OCI-LY7 (cell line): Measurements from ENCODE around the gene PKLR. TPM values are rescaled to one million over a fixed set of nuclear protein-coding genes. Genes with fewer than 3 reads are reported as not detected.

Source experiments
- BruUV-seq: library from RNA; stranded (reverse); fragments of 400-500 nt; replicated peaks from 2 replicates; lab custom pipeline; 2021; lab: Mats Ljungman, UMichigan
- CTCF ChIA-PET: fragments of 300-600 bp; sonication (Branson Sonifier 250); formaldehyde crosslinking; loops from one replicate; lab custom pipeline; 2022; ENCODE audit warnings: antibody characterized with exemption; ENCODE audit not compliant: unreplicated experiment; lab: Charles Lee
- POLR2A ChIA-PET: fragments of 300-600 bp; sonication (Branson Sonifier 250); formaldehyde crosslinking; loops from one replicate; lab custom pipeline; 2022; ENCODE audit warnings: antibody characterized with exemption; lab: Charles Lee
- DNase-seq: peaks from one replicate; pipeline ENCODE4 v3.0.0-alpha.2; 2015; ENCODE audit warnings: low spot score
- H2AFZ ChIP-seq: fragments of 200-600 bp; sonication (generic), shearing (Covaris generic); 2 replicates; pipeline ENCODE4 v1.6.1; 2014; ENCODE audit warnings: mild to moderate bottlenecking, antibody characterized with exemption, low read length, moderate library complexity
- H3K27ac ChIP-seq: fragments of 200-600 bp; sonication (generic); 2 replicates; pipeline ENCODE4 v1.5.1; 2014; ENCODE audit warnings: mixed run types, low read depth, mild to moderate bottlenecking, moderate library complexity, low read length, inconsistent platforms; ENCODE audit not compliant: poor library complexity, severe bottlenecking
- H3K36me3 ChIP-seq: fragments of 200-600 bp; sonication (generic); 2 replicates; pipeline ENCODE4 v1.6.1; 2014; ENCODE audit warnings: mild to moderate bottlenecking, antibody characterized with exemption, low read length, moderate library complexity, mixed read lengths; ENCODE audit not compliant: insufficient read depth
- H3K4me1 ChIP-seq: fragments of 200-600 bp; sonication (generic); 2 replicates; pipeline ENCODE4 v1.5.1; 2014; ENCODE audit warnings: mild to moderate bottlenecking, low read length; ENCODE audit not compliant: insufficient read depth, poor library complexity, severe bottlenecking
- H3K4me2 ChIP-seq: fragments of 200-600 bp; sonication (generic); 2 replicates; pipeline ENCODE4 v1.6.1; 2014; ENCODE audit warnings: mild to moderate bottlenecking, low read length
- H3K4me3 ChIP-seq: fragments of 200-600 bp; sonication (generic); 2 replicates; pipeline ENCODE4 v1.5.1; 2014; ENCODE audit warnings: mild to moderate bottlenecking, low read depth, low read length; ENCODE audit not compliant: poor library complexity, severe bottlenecking
- H3K79me2 ChIP-seq: fragments of 200-600 bp; sonication (generic); 2 replicates; pipeline ENCODE4 v1.6.1; 2016; ENCODE audit warnings: low read depth, mild to moderate bottlenecking, low read length, moderate library complexity, mixed read lengths; ENCODE audit not compliant: insufficient read depth
- H3K9me2 ChIP-seq: fragments of 200-600 bp; sonication (generic); 2 replicates; pipeline ENCODE4 v1.6.1; 2016; ENCODE audit warnings: mild to moderate bottlenecking, low read length, mixed read lengths; ENCODE audit not compliant: insufficient read depth
- H3K9me3 ChIP-seq: fragments of 200-600 bp; sonication (generic); 2 replicates; pipeline ENCODE4 v1.6.1; 2014; ENCODE audit warnings: mild to moderate bottlenecking, mixed run types, low read length, mixed read lengths
- H4K20me1 ChIP-seq: fragments of 200-600 bp; sonication (generic); 2 replicates; pipeline ENCODE4 v1.6.1; 2014; ENCODE audit warnings: mild to moderate bottlenecking, antibody characterized with exemption, low read length, moderate library complexity, mixed read lengths; ENCODE audit not compliant: insufficient read depth
- EZH2phosphoT487 ChIP-seq: fragments of 200-600 bp; sonication (generic); IDR thresholded peaks from 2 replicates; pipeline ENCODE4 v1.6.1; 2018; ENCODE audit warnings: low read depth, borderline replicate concordance, mild to moderate bottlenecking, mixed run types, antibody characterized with exemption, low read length, moderate library complexity, mixed read lengths
- intact Hi-C: fragments of 100-400 bp; cut with micrococcal nuclease; formaldehyde crosslinking; loops from one replicate; pipeline ENCODE4 v1.10.0; 2022; ENCODE audit not compliant: unreplicated experiment
- total RNA-seq, 2 experiments: library from RNA; depleted of rRNA in 1 of 2; stranded (reverse); fragments of >200 nt in 1 of 2; shearing (Covaris generic) in 1 of 2; gene quantifications; 2 replicates each; pipeline ENCODE4 v1.2.3, GENCODE V29; 2014 to 2022
- TF ChIP-seq, protein P1 (sequence below): fragments of 200-600 bp; sonication (generic); conservative IDR thresholded peaks from 2 replicates; pipeline ENCODE4 v1.5.1; 2014; ENCODE audit warnings: mild to moderate bottlenecking, antibody characterized with exemption, low read length, moderate library complexity, mixed read lengths

PKLR gene
- total RNA-seq, 2 experiments from 2014 or later: 0.19 to 0.51 TPM

DNA sequence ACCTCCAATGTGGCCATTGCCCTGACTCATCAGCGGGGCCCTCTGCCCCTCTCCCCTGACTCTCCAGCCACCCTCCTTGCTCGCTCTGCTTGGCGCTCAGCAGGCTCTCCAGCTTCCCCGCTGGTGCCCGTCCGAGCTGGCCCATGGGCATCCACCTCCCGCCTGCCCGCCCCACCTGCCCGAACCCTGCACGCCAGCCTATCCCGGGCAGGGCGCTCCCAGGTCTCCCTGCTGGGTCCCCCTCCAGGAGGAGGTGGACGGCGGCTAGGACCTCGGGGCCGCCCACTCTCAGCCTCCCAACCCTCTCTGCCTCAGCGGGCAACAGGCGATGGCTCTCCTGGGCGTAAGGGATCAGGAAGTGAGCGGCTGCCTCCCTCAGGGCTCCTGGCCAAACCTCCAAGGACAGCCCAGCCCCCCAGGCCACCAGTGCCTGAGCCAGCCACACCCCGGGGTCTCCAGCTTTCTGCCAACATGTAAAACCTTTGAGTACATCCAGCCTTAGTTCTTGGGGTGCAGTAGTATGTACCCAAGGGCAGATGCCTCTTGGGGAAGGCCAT, 13.2 kb downstream of the PKLR start:
- BruUV-seq: no TSS peak
- CTCF ChIA-PET: no interaction called here
- POLR2A ChIA-PET: no interaction called here

DNA sequence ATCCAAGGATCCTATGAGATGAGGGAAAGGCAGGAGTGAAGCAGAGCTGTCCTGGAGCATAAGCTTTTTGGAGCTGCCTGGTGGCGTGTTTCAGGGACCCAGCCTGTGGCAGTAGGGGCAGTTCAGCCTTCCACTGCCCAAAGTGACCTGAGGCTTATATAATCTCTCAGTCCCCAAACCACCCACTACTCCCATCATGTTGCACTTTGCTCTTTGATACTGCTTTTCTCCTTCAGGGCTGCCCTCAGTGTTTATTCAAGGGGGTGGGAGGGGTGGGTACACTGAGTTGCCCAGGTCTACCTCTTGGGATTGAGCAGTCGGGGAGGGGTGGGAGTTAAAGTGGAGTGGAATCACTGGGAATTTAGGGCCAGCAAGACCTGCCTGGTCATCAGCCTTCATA, 14.7 kb downstream of the PKLR start:
- ChIA-PET POLR2A (no interaction called here), CTCF (no interaction called here)
- BruUV-seq: no TSS peak
- Histone ChIP-seq H3K79me2 (no peaks in the 10 kb centered on the region), H3K27ac (no peak overlapping the region), H2AFZ (no peak overlapping the region), H3K36me3 (peaks cover 4% of the 10 kb centered on the region; the same call in 1 of the 2 replicates), H4K20me1 (no peaks in the 10 kb centered on the region), H3K4me1 (no peaks in the 10 kb centered on the region), H3K9me3 (no peaks in the 10 kb centered on the region), H3K9me2 (no peaks in the 10 kb centered on the region), H3K4me2 (no peak overlapping the region), H3K4me3 (no peak overlapping the region)
- no peak for TF ChIP-seq EZH2phosphoT487
- TF ChIP-seq, protein P1, sequence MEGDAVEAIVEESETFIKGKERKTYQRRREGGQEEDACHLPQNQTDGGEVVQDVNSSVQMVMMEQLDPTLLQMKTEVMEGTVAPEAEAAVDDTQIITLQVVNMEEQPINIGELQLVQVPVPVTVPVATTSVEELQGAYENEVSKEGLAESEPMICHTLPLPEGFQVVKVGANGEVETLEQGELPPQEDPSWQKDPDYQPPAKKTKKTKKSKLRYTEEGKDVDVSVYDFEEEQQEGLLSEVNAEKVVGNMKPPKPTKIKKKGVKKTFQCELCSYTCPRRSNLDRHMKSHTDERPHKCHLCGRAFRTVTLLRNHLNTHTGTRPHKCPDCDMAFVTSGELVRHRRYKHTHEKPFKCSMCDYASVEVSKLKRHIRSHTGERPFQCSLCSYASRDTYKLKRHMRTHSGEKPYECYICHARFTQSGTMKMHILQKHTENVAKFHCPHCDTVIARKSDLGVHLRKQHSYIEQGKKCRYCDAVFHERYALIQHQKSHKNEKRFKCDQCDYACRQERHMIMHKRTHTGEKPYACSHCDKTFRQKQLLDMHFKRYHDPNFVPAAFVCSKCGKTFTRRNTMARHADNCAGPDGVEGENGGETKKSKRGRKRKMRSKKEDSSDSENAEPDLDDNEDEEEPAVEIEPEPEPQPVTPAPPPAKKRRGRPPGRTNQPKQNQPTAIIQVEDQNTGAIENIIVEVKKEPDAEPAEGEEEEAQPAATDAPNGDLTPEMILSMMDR: no peak
- intact Hi-C loops: no loop called here
- no peak for DNase-seq

More for the DNA sequence above, 13.2 kb downstream of the PKLR start:
- no peaks in the 10 kb centered on the region for H3K36me3 ChIP-seq
- no peak overlapping the region for H3K27ac ChIP-seq
- H3K79me2 ChIP-seq: no peaks in the 10 kb centered on the region
- intact Hi-C loops: no loop called here
- H3K9me3 ChIP-seq: no peaks in the 10 kb centered on the region
- no peaks in the 10 kb centered on the region for H3K4me1 ChIP-seq
- no peaks in the 10 kb centered on the region for H3K9me2 ChIP-seq
- no peak for TF ChIP-seq EZH2phosphoT487
- TF ChIP-seq, protein P1: no peak
- no peaks in the 10 kb centered on the region for H4K20me1 ChIP-seq
- H3K4me3 ChIP-seq: no peak overlapping the region
- DNase-seq: no peak
- H2AFZ ChIP-seq: no peak overlapping the region
- no peak overlapping the region for H3K4me2 ChIP-seq

DNA sequence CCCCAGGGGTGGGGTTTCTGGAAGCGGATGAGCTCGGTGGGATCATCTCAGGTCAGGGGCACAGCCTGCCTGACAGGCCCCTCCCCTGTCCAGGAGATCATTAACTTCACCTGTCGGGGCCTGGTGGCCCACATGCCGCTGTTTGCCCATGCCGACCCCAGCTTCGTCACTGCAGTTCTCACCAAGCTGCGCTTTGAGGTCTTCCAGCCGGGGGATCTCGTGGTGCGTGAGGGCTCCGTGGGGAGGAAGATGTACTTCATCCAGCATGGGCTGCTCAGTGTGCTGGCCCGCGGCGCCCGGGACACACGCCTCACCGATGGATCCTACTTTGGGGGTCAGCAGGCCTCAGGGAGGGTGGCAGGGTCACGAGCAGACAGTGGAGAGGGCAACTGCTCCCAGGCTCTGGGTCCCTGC, 15.6 kb downstream of the PKLR start:
- H3K27ac ChIP-seq: no peak overlapping the region
- H3K9me2 ChIP-seq: no peaks in the 10 kb centered on the region
- no TSS peak for BruUV-seq
- intact Hi-C loops: no loop called here
- POLR2A ChIA-PET: interaction anchor here (0.6 kb wide), 1 partner anchor 22 kb away, joined by 3 read pairs; no protein-coding TSS in a partner anchor
- H4K20me1 ChIP-seq: no peaks in the 10 kb centered on the region
- no peak for DNase-seq
- H3K4me3 ChIP-seq: no peak overlapping the region
- H3K36me3 ChIP-seq: peaks cover 4% of the 10 kb centered on the region; the same call in 1 of the 2 replicates
- H3K4me1 ChIP-seq: no peaks in the 10 kb centered on the region
- H3K4me2 ChIP-seq: no peak overlapping the region
- TF ChIP-seq, protein P1: no peak
- TF ChIP-seq EZH2phosphoT487: no peak
- CTCF ChIA-PET: no interaction called here
- no peak overlapping the region for H2AFZ ChIP-seq
- H3K79me2 ChIP-seq: no peaks in the 10 kb centered on the region
- no peaks in the 10 kb centered on the region for H3K9me3 ChIP-seq
